ENCODE measurements around the gene PFN3. TPM values are rescaled to one million over a fixed set of nuclear protein-coding genes. Genes with fewer than 3 reads are reported as not detected.
A peak's percentile ranks its signal among the peaks of the same experiment; 100 is the strongest.

Gene PFN3
- total and polyA plus RNA-seq, 2 of the 13 experiments (the other 11 are each of a cell fraction or from before 2014, with no cell fraction given), result not detected

DNA sequence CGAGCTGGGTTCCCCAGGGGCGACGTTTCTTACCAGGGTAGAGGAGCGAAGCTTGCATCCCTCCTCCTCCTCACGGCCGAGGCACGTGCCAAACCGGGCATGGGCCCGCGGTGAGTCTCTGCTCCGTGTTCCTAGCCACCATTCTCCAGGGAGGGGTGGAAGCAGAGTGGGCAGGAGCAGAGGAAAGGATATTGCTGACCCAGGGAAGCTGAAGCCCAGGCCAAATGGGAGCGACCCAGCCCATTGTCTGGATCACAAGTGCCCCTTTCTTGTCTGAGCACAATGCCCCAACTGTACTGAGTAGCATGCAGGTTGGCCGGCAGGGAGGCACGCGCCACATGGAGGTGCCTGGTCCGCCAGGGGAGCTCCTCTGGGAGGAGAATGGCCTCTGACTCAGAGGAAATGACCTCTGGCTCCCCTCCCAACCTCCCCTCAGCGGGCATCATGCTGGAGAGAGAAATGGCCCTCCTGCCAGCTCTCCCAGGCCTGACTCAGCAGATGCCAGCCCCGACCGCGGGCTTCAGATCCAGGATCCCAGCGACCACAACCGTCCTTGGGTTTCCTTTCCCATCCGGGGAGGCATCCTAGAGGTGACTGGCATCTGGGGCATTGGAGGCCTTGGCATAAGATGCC, 47.3 kb upstream of the PFN3 start (continued):
- TF ChIP-seq MTA1 (CRISPR knock-in tag; IDR thresholded peaks at IDR 0.05; ENCODE audit: borderline replicate concordance), result 0 out of 2 replicates have a peak, but pooled peaks have one; percentile 67
- TF ChIP-seq CEBPG (CRISPR knock-in tag; IDR thresholded peaks at IDR 0.05), result 0 out of 2 replicates have a peak, but pooled peaks have one; percentile 7
- TF ChIP-seq ISL2 (CRISPR knock-in tag; IDR thresholded peaks at IDR 0.05), result 0 out of 2 replicates have a peak, but pooled peaks have one; percentile 28
- TF ChIP-seq, protein P1, sequence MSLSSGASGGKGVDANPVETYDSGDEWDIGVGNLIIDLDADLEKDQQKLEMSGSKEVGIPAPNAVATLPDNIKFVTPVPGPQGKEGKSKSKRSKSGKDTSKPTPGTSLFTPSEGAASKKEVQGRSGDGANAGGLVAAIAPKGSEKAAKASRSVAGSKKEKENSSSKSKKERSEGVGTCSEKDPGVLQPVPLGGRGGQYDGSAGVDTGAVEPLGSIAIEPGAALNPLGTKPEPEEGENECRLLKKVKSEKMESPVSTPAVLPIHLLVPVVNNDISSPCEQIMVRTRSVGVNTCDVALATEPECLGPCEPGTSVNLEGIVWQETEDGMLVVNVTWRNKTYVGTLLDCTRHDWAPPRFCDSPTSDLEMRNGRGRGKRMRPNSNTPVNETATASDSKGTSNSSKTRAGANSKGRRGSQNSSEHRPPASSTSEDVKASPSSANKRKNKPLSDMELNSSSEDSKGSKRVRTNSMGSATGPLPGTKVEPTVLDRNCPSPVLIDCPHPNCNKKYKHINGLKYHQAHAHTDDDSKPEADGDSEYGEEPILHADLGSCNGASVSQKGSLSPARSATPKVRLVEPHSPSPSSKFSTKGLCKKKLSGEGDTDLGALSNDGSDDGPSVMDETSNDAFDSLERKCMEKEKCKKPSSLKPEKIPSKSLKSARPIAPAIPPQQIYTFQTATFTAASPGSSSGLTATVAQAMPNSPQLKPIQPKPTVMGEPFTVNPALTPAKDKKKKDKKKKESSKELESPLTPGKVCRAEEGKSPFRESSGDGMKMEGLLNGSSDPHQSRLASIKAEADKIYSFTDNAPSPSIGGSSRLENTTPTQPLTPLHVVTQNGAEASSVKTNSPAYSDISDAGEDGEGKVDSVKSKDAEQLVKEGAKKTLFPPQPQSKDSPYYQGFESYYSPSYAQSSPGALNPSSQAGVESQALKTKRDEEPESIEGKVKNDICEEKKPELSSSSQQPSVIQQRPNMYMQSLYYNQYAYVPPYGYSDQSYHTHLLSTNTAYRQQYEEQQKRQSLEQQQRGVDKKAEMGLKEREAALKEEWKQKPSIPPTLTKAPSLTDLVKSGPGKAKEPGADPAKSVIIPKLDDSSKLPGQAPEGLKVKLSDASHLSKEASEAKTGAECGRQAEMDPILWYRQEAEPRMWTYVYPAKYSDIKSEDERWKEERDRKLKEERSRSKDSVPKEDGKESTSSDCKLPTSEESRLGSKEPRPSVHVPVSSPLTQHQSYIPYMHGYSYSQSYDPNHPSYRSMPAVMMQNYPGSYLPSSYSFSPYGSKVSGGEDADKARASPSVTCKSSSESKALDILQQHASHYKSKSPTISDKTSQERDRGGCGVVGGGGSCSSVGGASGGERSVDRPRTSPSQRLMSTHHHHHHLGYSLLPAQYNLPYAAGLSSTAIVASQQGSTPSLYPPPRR (CRISPR knock-in tag; IDR thresholded peaks at IDR 0.05; ENCODE audit: borderline replicate concordance), result peak; percentile 60; the same call in 1 of the 2 replicates
- TF ChIP-seq, protein P2, sequence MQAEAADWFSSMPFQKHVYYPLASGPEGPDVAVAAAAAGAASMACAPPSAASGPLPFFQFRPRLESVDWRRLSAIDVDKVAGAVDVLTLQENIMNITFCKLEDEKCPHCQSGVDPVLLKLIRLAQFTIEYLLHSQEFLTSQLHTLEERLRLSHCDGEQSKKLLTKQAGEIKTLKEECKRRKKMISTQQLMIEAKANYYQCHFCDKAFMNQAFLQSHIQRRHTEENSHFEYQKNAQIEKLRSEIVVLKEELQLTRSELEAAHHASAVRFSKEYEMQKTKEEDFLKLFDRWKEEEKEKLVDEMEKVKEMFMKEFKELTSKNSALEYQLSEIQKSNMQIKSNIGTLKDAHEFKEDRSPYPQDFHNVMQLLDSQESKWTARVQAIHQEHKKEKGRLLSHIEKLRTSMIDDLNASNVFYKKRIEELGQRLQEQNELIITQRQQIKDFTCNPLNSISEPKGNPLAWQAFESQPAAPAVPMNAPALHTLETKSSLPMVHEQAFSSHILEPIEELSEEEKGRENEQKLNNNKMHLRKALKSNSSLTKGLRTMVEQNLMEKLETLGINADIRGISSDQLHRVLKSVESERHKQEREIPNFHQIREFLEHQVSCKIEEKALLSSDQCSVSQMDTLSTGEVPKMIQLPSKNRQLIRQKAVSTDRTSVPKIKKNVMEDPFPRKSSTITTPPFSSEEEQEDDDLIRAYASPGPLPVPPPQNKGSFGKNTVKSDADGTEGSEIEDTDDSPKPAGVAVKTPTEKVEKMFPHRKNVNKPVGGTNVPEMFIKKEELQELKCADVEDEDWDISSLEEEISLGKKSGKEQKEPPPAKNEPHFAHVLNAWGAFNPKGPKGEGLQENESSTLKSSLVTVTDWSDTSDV (CRISPR knock-in tag; IDR thresholded peaks at IDR 0.05), result no peak
- TF ChIP-seq ZNF570 (CRISPR knock-in tag; IDR thresholded peaks at IDR 0.05; ENCODE audit: borderline replicate concordance), result no peak
- no peak for TF ChIP-seq FOXA1 (IDR thresholded peaks at IDR 0.05)
- no peak for TF ChIP-seq FOXA1 (CRISPR knock-in tag; IDR thresholded peaks at IDR 0.05)
- TF ChIP-seq ZFY (CRISPR knock-in tag; IDR thresholded peaks at IDR 0.05), result no peak; the same call in 1 of the 2 replicates
- peak; percentile 95 for TF ChIP-seq ZNF343 (CRISPR knock-in tag; IDR thresholded peaks at IDR 0.05)
- no peak for TF ChIP-seq MTA3 (CRISPR knock-in tag; IDR thresholded peaks at IDR 0.05)
- TF ChIP-seq POLR2G (IDR thresholded peaks at IDR 0.05; ENCODE audit: low read depth, low read length), result peak; percentile 91
- TF ChIP-seq MIER2 (CRISPR knock-in tag; IDR thresholded peaks at IDR 0.05), result no peak
- 0 out of 2 replicates have a peak, but pooled peaks have one; percentile 67 for TF ChIP-seq ZNF556 (CRISPR knock-in tag; IDR thresholded peaks at IDR 0.05; ENCODE audit: borderline replicate concordance)
- peak; percentile 43; the same call in 1 of the 2 replicates for TF ChIP-seq ZBTB21 (CRISPR knock-in tag; IDR thresholded peaks at IDR 0.05)
- TF ChIP-seq, protein P3, sequence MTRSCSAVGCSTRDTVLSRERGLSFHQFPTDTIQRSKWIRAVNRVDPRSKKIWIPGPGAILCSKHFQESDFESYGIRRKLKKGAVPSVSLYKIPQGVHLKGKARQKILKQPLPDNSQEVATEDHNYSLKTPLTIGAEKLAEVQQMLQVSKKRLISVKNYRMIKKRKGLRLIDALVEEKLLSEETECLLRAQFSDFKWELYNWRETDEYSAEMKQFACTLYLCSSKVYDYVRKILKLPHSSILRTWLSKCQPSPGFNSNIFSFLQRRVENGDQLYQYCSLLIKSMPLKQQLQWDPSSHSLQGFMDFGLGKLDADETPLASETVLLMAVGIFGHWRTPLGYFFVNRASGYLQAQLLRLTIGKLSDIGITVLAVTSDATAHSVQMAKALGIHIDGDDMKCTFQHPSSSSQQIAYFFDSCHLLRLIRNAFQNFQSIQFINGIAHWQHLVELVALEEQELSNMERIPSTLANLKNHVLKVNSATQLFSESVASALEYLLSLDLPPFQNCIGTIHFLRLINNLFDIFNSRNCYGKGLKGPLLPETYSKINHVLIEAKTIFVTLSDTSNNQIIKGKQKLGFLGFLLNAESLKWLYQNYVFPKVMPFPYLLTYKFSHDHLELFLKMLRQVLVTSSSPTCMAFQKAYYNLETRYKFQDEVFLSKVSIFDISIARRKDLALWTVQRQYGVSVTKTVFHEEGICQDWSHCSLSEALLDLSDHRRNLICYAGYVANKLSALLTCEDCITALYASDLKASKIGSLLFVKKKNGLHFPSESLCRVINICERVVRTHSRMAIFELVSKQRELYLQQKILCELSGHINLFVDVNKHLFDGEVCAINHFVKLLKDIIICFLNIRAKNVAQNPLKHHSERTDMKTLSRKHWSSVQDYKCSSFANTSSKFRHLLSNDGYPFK (CRISPR knock-in tag; IDR thresholded peaks at IDR 0.05; ENCODE audit: borderline replicate concordance), result peak; percentile 47; the same call in 1 of the 2 replicates
- TF ChIP-seq, protein P4, sequence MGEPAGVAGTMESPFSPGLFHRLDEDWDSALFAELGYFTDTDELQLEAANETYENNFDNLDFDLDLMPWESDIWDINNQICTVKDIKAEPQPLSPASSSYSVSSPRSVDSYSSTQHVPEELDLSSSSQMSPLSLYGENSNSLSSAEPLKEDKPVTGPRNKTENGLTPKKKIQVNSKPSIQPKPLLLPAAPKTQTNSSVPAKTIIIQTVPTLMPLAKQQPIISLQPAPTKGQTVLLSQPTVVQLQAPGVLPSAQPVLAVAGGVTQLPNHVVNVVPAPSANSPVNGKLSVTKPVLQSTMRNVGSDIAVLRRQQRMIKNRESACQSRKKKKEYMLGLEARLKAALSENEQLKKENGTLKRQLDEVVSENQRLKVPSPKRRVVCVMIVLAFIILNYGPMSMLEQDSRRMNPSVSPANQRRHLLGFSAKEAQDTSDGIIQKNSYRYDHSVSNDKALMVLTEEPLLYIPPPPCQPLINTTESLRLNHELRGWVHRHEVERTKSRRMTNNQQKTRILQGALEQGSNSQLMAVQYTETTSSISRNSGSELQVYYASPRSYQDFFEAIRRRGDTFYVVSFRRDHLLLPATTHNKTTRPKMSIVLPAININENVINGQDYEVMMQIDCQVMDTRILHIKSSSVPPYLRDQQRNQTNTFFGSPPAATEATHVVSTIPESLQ (CRISPR knock-in tag; conservative IDR thresholded peaks at IDR 0.05), result no peak
- TF ChIP-seq SATB2 (CRISPR knock-in tag; IDR thresholded peaks at IDR 0.05), result no peak

Measured in HepG2 (cell line).